ENCODE data around the gene CAVIN3. TPM values are rescaled to one million over a fixed set of nuclear protein-coding genes. Genes with fewer than 3 reads are reported as not detected.

CAVIN3 gene
- total and polyA plus RNA-seq, 2 of the 8 experiments (the other 6 are each of a cell fraction or from before 2014, with no cell fraction given) = 17.7 to 26.4 TPM

- H3K36me3 ChIP-seq (ENCODE audit: control insufficient read depth in 2 of 4, insufficient read depth in 4 of 4, low read length in 3 of 4) = no peaks in the 10 kb centered on the region
- no peak overlapping the region for H4K8ac ChIP-seq (ENCODE audit: extremely low read depth, insufficient read depth, low read length)
- H3K79me1 ChIP-seq (ENCODE audit: low read depth, low read length) = no peaks in the 10 kb centered on the region
- peaks cover 0 to 4% (median 0%) of the 10 kb centered on the region in 4 experiments; a peak in 1 of 7 replicates for H3K4me1 ChIP-seq (replicated peaks in 1 of 4; ENCODE audit: control insufficient read depth in 3 of 4, insufficient read depth in 4 of 4, low read length in 3 of 4)
- no peak overlapping the region for H2AK5ac ChIP-seq (ENCODE audit: low read depth, low read length)
- no peak overlapping the region for H2BK120ac ChIP-seq (replicated peaks; ENCODE audit: low read depth, low read length)
- FAIRE-seq = no peak
- no peak overlapping the region for H4K5ac ChIP-seq (ENCODE audit: insufficient read length, low read depth, low read length)
- no peaks in the 10 kb centered on the region for H3K23me2 ChIP-seq (ENCODE audit: low read depth, low read length)
- no peaks in the 10 kb centered on the region for H3K9me3 ChIP-seq (ENCODE audit: insufficient read depth in 2 of 2, low read depth in 1 of 2, low read length in 1 of 2)
- H2BK20ac ChIP-seq (ENCODE audit: low read length) = no peak overlapping the region
- H4K91ac ChIP-seq (replicated peaks; ENCODE audit: insufficient read length, low read length) = no peak overlapping the region
- ChIA-PET POLR2A (ENCODE audit: partially characterized antibody) (interaction anchor here (1.1 kb wide), 2 partner anchors 37 to 78 kb away, joined by 3 read pairs; no protein-coding TSS in a partner anchor), CTCF (ENCODE audit: partially characterized antibody) (interaction anchor here (0.6 to 7.8 kb wide), 83 partner anchors 10 to 451 kb away, joined by 3 to 98 read pairs (median 5); partner anchors contain the start of genes CAVIN3, CCKBR, CNGA4 and FHIP1B)
- H3K4me3 ChIP-seq (ENCODE audit: extremely low read depth in 1 of 4, insufficient read depth in 2 of 4, low read depth in 3 of 4, low read length in 4 of 4) = no peak overlapping the region
- H3K56ac ChIP-seq (replicated peaks; ENCODE audit: insufficient read length, low read depth, low read length) = no peak overlapping the region
- H4K20me1 ChIP-seq (replicated peaks in 1 of 2; ENCODE audit: control insufficient read depth in 1 of 2, insufficient read depth in 2 of 2, low read length in 2 of 2) = no peaks in the 10 kb centered on the region
- no peak overlapping the region for H2BK15ac ChIP-seq (ENCODE audit: low read length)
- no peak overlapping the region for H3K18ac ChIP-seq (ENCODE audit: extremely low read depth, low read length)
- no peak overlapping the region for H3K4ac ChIP-seq (replicated peaks; ENCODE audit: insufficient read length, low read depth, low read length)
- no peaks in the 10 kb centered on the region for H3K79me2 ChIP-seq (ENCODE audit: control insufficient read depth in 1 of 2, insufficient read depth in 2 of 2, low read length in 2 of 2)
- no peak for DNase-seq (ENCODE audit: low read depth in 1 of 2, low spot score in 2 of 2)
- no peaks in the 10 kb centered on the region for H3K27me3 ChIP-seq (replicated peaks in 1 of 4; ENCODE audit: control insufficient read depth in 3 of 4, extremely low read depth in 1 of 4, insufficient read depth in 3 of 4, low read length in 3 of 4)
- H2BK5ac ChIP-seq (ENCODE audit: low read depth, low read length) = no peak overlapping the region
- 80% methylated on average over 5 of the region's 5 CpGs; no CpG with 5 or more reads in 1 of the 2 experiments for WGBS, 2 experiments (ENCODE audit: extremely low coverage in 1 of 2, insufficient coverage in 1 of 2, insufficient read length in 1 of 2, insufficient replicate concordance in 2 of 2, low coverage in 1 of 2, low lambda C conversion rate in 2 of 2, missing lambda C conversion rate in 1 of 2)
- no peak overlapping the region for H3K23ac ChIP-seq (ENCODE audit: insufficient read length)
- no peak overlapping the region for H3K9ac ChIP-seq (replicated peaks in 1 of 4; ENCODE audit: extremely low read depth in 1 of 4, low read depth in 3 of 4, low read length in 3 of 4)
- no peak overlapping the region for H2AFZ ChIP-seq (ENCODE audit: low read length)
- no peak overlapping the region for H3K4me2 ChIP-seq (ENCODE audit: insufficient read depth in 1 of 2, low read depth in 2 of 2, low read length in 2 of 2)
- no peak overlapping the region for H3K27ac ChIP-seq (ENCODE audit: low read depth, low read length)
- H2BK12ac ChIP-seq (ENCODE audit: low read depth, low read length) = no peak overlapping the region
- H3K14ac ChIP-seq (ENCODE audit: insufficient read length) = no peak overlapping the region
- TF ChIP-seq MAX (IDR thresholded peaks at IDR 0.05) (no peak), ATF2 (IDR thresholded peaks at IDR 0.05; ENCODE audit: low read length) (no peak), SAP30 (IDR thresholded peaks at IDR 0.05; ENCODE audit: insufficient read depth, insufficient replicate concordance, low read length) (no peak), HDAC6 (IDR thresholded peaks at IDR 0.05; ENCODE audit: low read depth, low read length) (no peak), SP1 (IDR thresholded peaks at IDR 0.05; ENCODE audit: low read depth, low read length) (no peak), CHD2 (IDR thresholded peaks at IDR 0.05; ENCODE audit: low read length) (no peak), TCF12 (IDR thresholded peaks at IDR 0.05; ENCODE audit: low read depth, low read length) (no peak), FOSL1 (IDR thresholded peaks at IDR 0.05; ENCODE audit: insufficient read depth, low read depth, low read length) (no peak), EP300 (IDR thresholded peaks at IDR 0.05; ENCODE audit: borderline replicate concordance in 1 of 2, low read depth in 2 of 2, low read length in 2 of 2) (no peak), CBX5 (IDR thresholded peaks at IDR 0.05; ENCODE audit: low read depth, low read length) (no peak)
These were observed 42.0 kb upstream of the CAVIN3 start for GRCh38 chr11:6362185-6362872.

Data from H1 (cell line).